22Rv1 (cell line): ENCODE data around the gene USP24.

Experiments used
- CTCF ChIP-seq: fragments of 450-650 bp; IDR thresholded peaks from 2 replicates; pipeline ENCODE4 v1.5.1; 2017; ENCODE audit warnings: mild to moderate bottlenecking
- ZFX ChIP-seq: fragments of 450-650 bp; IDR thresholded peaks from 2 replicates; pipeline ENCODE4 v1.6.1; 2017; ENCODE audit warnings: antibody characterized with exemption, borderline replicate concordance

- TF ChIP-seq CTCF (no peak), ZFX (no peak)
Measured at GRCh38 chr1:55067914-55068313, 147.2 kb downstream of the USP24 start.
